Thyroid gland (tissue), 4 donors: ENCODE results near the gene NPDC1.

ENCODE experiments used
- POLR2A ChIP-seq, 2 donors: fragments of 450-650 bp; IDR thresholded peaks; one replicate each; pipeline ENCODE4 v1.6.1; 2017; ENCODE audit warnings: antibody characterized with exemption in 2 of 2, mild to moderate bottlenecking in 2 of 2, moderate library complexity in 1 of 2
- TF ChIP-seq, protein P1 (sequence below), 6 experiments: fragments of 200-600 bp in 3 of 6; fragments of 450-650 bp in 3 of 6; sonication (generic) in 3 of 6; IDR thresholded peaks; one replicate each; pipeline ENCODE4 v1.5.1; 2016 to 2019; ENCODE audit warnings: antibody characterized with exemption in 6 of 6, mild to moderate bottlenecking in 2 of 6, inconsistent platforms in 1 of 6, moderate library complexity in 1 of 6

DNA sequence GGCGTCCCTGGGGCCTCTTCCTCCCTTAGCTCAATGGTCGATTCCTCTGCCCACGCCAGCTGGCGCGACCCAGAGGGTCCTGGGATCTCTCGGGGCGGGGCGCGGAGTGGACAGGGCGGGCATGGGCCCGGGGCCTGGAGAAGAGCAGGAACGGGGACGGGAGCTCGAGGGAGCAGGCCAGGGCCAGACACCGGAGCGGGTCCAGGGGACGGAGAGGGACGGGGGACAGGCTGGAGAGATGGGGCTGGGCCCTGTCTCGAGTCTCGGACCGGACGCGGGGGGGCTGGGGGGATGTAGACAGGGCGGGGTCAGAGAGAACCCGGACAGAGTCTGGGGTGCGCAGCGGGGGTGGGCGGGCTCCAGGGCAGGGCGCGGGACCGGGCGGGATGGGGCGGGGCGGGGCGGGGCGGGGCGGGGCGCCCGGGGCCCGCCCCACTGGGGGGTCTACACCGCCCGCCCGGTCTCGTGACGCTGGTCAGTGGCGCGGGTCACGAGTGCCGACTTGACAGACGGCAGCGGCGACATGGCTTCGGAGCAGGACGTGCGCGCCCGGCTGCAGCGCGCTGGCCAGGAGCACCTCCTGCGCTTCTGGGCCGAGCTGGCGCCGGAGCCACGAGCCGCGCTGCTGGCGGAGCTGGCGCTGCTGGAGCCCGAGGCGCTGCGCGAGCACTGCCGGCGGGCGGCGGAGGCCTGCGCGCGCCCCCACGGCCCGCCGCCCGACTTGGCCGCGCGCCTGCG lies 31.2 kb upstream of the NPDC1 start, which contains the start of gene UAP1L1:
- TF ChIP-seq POLR2A (IDR thresholded peaks at IDR 0.05) = peak in 1 of 2 donors; percentile 84
- TF ChIP-seq, protein P1, sequence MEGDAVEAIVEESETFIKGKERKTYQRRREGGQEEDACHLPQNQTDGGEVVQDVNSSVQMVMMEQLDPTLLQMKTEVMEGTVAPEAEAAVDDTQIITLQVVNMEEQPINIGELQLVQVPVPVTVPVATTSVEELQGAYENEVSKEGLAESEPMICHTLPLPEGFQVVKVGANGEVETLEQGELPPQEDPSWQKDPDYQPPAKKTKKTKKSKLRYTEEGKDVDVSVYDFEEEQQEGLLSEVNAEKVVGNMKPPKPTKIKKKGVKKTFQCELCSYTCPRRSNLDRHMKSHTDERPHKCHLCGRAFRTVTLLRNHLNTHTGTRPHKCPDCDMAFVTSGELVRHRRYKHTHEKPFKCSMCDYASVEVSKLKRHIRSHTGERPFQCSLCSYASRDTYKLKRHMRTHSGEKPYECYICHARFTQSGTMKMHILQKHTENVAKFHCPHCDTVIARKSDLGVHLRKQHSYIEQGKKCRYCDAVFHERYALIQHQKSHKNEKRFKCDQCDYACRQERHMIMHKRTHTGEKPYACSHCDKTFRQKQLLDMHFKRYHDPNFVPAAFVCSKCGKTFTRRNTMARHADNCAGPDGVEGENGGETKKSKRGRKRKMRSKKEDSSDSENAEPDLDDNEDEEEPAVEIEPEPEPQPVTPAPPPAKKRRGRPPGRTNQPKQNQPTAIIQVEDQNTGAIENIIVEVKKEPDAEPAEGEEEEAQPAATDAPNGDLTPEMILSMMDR (IDR thresholded peaks at IDR 0.05) = no peak
